NCI-H2029 (cell line): ENCODE measurements around the gene UBE2V1.
"Not testable (repeated sequence)": the region's sequence is repeated elsewhere in the genome, so short reads cannot be mapped to it uniquely, and the experiment has no call there.

Experiments used
- DNase-seq: peaks from one replicate; lab custom pipeline; 2025; lab: John Stamatoyannopoulos, UW

Gene UBE2V1

DNA sequence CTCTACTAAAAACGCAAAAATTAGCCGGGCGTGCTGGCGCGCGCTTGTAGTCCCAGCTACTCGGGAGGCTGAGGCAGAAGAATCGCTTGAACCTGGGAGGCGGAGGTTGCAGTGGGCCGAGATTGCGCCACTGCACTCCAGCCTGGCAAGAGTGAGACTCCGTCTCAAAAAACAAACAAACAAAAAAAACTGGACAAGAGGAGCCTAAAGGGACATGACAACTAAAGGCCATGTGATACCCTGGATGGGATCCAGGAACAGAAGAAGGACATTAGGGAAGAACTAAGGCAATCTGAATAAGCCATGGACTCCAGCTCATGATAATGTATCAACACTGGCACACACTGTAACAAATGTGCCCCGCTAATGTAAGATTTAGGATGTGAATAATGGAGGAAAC is 24.8 kb upstream of the UBE2V1 start:
- peak; percentile 80 for DNase-seq

- DNase-seq = no peak
Measured at GRCh38 chr20:50136822-50137599, 24.1 kb upstream of the UBE2V1 start.

DNA sequence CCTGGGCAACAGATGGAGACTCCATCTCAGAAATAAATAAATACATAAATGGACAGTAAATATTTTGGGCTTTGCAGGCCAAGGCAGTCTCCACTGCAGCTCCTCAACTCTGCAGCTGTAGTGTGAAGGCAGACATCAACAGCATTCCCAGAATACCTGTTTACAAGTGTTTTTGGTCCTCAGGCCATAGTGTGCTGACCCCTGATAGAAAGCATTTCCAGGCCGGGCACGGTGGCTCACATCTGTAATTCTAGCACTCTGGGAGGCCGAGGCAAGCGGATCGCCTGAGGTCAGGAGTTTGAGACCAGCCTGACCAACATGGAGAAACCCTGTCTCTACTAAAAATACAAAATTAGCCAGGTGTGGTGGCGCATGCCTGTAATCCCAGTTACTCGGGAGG is 22.2 kb upstream of the UBE2V1 start:
- not testable (repeated sequence) for DNase-seq

- no peak for DNase-seq
Measured at GRCh38 chr20:50133474-50134217, 20.7 kb upstream of the UBE2V1 start.

DNA sequence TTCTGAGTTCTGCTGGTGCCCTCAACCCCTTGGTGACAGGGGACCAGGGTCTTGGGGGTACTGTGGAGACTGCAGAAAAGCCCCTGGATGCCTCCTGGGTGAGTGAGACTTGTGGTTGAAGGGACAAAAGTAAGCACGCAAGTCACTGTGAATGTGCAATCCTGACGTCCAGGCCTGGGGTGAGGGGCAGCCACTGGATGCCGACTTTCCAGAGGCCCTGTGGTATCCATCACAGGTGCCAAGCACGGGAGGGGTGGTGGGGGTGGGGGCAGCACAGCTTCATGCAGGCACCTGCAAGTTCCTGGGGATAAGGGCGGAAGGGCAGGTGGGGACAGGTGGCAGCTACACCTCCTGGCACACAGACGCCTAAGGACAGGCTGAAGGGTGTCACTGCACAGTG is 20.1 kb upstream of the UBE2V1 start:
- DNase-seq = peak; percentile 71

- no peak for DNase-seq
Measured at GRCh38 chr20:50130995-50131394, 18.0 kb upstream of the UBE2V1 start.

- no peak for DNase-seq
Measured at GRCh38 chr20:50130356-50130723, 17.4 kb upstream of the UBE2V1 start.

GRCh38 chr20:50129662-50130355 is 16.9 kb upstream of the UBE2V1 start:
- no peak for DNase-seq

DNA sequence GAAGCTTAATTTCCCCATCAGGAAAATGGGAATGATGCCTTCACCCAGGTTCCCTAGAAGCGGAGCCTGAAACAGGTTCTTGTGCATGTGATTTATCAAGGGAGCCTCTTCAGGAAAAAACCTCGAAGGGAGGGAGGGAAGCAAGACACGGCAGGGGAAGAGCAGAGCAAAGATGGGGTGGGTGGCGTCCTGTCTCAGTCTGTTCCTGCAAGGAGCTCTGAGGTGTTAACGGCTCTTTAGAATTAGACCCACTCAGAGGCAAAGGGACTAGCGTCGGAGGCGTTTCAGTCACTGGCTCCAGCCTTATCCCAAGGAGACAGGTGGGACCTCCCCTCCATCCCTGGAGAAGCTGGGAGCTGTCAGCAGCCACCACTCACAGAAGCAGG is 15.6 kb upstream of the UBE2V1 start:
- no peak for DNase-seq

DNA sequence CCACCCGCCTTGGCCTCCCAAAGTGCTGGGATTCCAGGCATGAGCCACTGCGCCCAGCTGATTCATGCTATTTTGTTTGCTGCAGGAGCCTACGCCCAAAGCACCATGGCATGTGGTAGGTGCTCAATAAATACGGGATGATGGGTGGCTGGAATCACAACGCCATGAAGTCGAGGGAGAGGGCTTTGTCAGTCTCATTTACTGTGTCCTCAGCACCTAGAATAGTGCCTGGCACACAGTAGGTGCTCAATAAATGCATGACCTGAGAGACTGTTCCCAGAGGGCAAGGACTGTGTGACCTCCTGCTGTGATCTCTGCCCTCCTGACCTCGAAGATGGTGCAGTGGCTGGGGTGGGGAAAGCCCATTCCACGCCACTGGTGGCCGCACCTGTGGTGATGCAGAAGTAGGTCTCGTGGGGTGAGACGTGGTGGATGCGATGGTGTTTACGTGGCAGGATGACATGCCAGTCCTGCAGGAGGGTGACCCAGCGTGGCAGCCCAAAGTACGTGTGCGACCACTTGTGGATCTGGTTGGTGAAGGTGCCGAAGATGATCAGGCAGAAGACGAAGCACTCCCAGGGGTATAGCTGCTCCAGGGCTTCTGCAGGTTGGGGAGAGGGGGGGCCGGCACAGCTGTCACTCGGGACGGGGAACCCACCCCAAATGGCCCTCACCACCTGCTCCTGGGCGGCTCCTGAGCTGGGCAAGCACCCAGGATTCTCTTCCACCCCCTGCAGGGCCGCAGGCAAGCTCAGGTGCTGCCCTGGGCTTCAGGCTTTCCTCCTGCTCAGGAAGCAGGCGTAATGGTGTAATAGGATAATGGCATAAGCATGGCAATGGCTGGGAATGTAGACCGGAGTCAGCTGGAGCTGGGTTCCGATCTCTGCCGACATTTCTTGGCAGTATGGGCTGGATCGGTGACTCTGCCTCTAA is 14.9 kb upstream of the UBE2V1 start:
- no peak for DNase-seq

DNA sequence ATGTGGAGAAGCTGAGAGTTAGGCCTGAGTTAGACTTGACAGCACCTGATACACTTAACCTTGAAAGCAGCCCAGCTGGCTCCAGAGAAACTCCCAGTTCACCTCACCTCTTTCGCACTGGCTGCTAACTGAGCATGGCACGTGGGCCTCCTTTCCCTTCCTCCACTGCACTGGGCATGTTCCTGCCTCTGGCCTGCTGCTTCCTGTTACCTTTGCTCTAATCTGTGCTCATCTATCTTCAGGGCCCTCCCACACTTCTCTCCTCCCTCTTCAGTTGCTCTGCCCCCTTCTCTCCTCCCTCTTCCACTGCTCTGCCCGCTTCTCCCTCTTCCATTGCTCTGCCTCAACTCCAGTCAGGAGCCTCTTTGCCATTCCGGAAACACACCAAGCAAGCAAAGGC is 13.7 kb upstream of the UBE2V1 start:
- DNase-seq = peak; percentile 49

GRCh38 chr20:50125279-50125678 is 12.3 kb upstream of the UBE2V1 start:
- no peak for DNase-seq

GRCh38 chr20:50124496-50124895 is 11.5 kb upstream of the UBE2V1 start:
- DNase-seq = no peak

GRCh38 chr20:50123418-50123817 is 10.5 kb upstream of the UBE2V1 start:
- DNase-seq = no peak

- DNase-seq = no peak
Measured at GRCh38 chr20:50122763-50123162, 9.8 kb upstream of the UBE2V1 start.

DNA sequence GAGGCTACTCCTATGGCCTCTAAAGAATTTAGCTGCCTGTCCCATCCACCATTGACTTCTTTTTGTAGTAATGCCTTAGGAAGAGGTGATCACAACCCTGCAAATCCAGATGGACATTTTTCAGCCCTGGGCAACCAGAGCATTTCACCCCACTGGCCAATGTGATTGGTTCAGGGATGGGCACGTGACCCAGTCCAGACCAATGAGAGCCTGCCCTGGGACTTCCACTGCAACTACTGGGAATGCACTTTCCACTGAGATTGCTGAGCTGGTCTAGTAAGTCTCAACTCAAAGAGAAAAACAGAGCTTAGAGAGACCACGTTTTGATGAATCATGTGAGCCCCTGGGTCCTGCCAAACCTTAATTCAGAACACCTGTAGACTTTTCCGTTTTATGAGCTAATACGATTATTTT is 8.9 kb upstream of the UBE2V1 start:
- no peak for DNase-seq

DNA sequence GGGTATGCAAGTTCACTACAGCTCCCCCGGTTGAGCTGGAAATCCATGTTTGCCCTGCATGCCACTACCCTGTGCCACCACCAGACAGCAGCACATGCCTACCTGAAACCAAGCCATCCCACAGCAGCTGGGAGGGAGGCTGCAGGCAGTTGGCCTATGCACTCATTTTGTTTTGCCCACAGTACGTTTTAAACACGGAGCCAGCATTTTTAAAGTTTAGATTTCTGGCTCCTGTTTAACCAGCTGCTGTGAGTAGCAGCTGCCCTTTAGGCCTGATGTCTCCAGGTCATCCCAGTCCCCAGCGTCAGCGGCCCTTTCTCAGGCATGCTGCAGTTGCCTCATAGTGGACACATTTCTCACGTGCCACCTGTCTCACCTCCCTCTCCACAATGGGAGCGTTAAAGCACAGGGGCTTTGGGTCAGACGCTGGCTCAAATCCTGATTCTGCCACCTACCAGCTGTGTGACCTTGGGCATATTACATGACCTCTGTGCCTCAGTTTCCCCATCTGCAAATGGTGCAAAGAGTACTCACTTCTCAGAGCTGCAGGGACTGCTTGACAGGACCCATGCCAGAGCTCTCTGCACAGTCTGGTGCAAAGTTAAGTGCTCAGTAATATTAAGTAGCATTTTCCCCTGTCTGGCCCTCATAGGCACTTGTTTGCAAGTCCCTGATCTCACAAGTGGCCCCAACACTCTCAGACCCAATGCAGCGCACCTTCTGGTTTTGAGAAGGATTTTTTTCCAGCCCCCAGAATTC is 8.2 kb upstream of the UBE2V1 start:
- DNase-seq = peak; percentile 63

GRCh38 chr20:50118203-50118602 is 5.3 kb upstream of the UBE2V1 start:
- DNase-seq = no peak

DNA sequence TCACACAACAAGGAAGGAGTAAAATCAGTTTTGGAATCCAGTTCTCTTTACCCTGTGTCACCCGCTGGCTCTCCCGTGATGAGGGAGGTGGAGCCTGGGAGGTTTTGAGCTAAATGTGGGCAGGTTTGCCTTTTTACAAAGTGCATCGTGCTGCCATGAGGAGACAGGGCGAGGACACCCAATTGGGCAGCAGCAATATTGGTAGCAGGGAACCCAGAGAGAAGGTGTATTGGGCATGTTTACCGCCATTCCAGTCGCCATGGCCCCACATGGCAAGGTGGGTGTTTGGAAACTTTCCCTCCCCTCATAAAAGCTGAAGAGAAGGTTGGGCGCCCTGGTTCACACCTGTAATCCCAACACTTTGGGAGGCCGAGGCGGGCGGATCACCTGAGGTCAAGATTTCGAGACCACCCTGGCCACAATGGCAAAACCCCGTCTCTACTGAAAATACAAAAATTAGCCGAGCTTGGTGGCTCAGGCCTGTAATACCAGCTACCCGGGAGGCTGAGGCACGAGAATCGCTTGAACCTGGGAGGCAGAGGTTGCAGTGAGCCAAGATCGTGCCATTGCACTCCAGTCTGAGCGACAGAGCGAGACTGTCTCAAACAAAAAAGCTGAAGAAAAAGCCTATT is 3.5 kb upstream of the UBE2V1 start:
- no peak for DNase-seq

DNA sequence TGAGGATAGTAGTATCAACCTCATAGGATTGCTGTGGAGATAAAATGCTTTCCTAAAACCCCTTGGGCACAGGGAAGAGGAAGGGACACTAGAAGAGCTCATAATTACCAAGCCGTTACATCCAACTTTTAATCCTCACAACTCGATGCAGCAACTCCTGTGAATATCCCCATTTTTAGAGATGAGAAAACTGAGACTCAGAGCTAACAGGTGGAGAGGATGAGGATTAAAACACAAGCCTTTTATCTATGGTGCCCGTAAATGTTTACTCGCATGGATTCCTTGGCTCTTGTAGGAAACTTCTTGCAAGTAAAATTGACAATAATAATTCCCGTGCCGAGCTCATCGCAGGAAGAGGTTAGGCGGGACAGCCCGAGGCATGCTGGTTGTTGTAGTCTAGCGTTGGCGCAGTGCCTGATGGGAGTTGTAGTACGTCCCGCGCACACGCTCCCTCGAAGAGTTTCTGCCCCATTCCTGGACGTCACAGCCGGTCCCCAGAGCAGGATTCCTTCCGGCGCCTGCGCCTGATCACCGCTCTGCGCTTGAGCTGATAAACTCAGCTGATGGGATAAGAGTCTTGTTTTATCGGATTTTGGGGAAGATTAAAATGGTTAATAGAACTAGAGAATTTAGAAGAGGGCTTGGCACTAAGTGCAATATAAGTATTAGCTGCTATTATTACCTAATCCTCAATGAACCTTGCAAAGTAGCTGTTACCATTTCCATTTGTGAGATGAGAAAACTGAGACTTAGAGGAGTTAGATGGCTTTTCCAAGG is 2.8 kb upstream of the UBE2V1 start:
- DNase-seq = peak; percentile 93
